ENCODE measurements around the gene PCDHGC5. TPM values are rescaled to one million over a fixed set of nuclear protein-coding genes. Genes with fewer than 3 reads are reported as not detected.

Gene PCDHGC5
- total RNA-seq, 5 donors from 2014 or later (not counting 1 experiment from before 2014, with no cell fraction given) = not detected

GRCh38 chr5:141489841-141490240, 960 bp downstream of the PCDHGC5 start:
- no peak overlapping the region for H3K27ac Mint-ChIP-seq
- H3K27ac ChIP-seq (ENCODE audit: low read length) = no peak overlapping the region
- H3K36me3 ChIP-seq (ENCODE audit: control insufficient read depth in 2 of 2, extremely low read depth in 1 of 2, insufficient read depth in 1 of 2, low read length in 1 of 2) = no peaks in the 10 kb centered on the region
- peaks cover 3 to 25% of the 10 kb centered on the region in 2 experiments for H3K4me1 ChIP-seq (ENCODE audit: control insufficient read depth in 1 of 2, extremely low read depth in 1 of 2, insufficient read depth in 2 of 2, low read length in 2 of 2)
- no peaks in the 10 kb centered on the region for H3K36me3 Mint-ChIP-seq
- H3K9me3 ChIP-seq = no peaks in the 10 kb centered on the region
- ATAC-seq (replicated peaks in 1 of 4) (no peak), DNase-seq (no peak)
- H3K27me3 Mint-ChIP-seq = peaks cover 76 to 91% of the 10 kb centered on the region in 2 donors
- ChIA-PET CTCF (no interaction called here), POLR2A (no interaction called here)
- H3K4me3 ChIP-seq (ENCODE audit: control insufficient read depth in 1 of 2, extremely low read depth in 1 of 2, low read length in 1 of 2) = no peak overlapping the region
- WGBS (ENCODE audit: insufficient coverage) = 83% methylated on average over 10 of the region's 10 CpGs
- H3K9me3 Mint-ChIP-seq = no peaks in the 10 kb centered on the region
- peaks cover 16 to 20% (median 18%) of the 10 kb centered on the region in 3 donors for H3K4me1 Mint-ChIP-seq
- H3K4me3 Mint-ChIP-seq = no peak overlapping the region
- H3K27me3 ChIP-seq (replicated peaks in 1 of 2; ENCODE audit: control insufficient read depth in 2 of 2, extremely low read depth in 1 of 2, insufficient read depth in 2 of 2, low read length in 1 of 2) = peaks cover 18 to 90% of the 10 kb centered on the region in 2 experiments

DNA sequence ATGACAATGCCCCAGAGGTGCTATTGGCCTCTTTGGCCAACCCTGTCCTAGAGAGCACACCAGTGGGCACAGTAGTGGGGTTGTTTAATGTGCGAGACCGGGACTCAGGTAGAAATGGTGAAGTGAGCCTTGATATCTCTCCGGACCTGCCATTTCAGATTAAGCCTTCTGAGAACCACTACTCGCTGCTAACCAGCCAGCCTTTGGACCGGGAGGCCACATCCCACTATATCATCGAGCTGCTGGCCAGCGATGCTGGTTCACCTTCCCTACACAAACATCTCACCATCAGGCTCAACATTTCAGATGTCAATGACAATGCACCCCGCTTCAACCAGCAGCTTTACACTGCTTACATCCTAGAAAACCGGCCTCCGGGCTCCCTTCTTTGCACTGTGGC, 1.4 kb downstream of the PCDHGC5 start:
- 81% methylated on average over 7 of the region's 10 CpGs for WGBS (ENCODE audit: insufficient coverage)
- ChIA-PET POLR2A (no interaction called here), CTCF (no interaction called here)
- Mint-ChIP-seq H3K36me3 (no peaks in the 10 kb centered on the region), H3K9me3 (no peaks in the 10 kb centered on the region), H3K4me1 (peaks cover 13 to 17% (median 16%) of the 10 kb centered on the region in 3 donors), H3K27ac (no peak overlapping the region), H3K27me3 (peaks cover 75 to 90% of the 10 kb centered on the region in 2 donors), H3K4me3 (no peak overlapping the region)
- Histone ChIP-seq H3K4me1 (ENCODE audit: control insufficient read depth in 1 of 2, extremely low read depth in 1 of 2, insufficient read depth in 2 of 2, low read length in 2 of 2) (peaks cover 2 to 21% of the 10 kb centered on the region in 2 experiments), H3K9me3 (no peaks in the 10 kb centered on the region), H3K36me3 (ENCODE audit: control insufficient read depth in 2 of 2, extremely low read depth in 1 of 2, insufficient read depth in 1 of 2, low read length in 1 of 2) (no peaks in the 10 kb centered on the region), H3K4me3 (ENCODE audit: control insufficient read depth in 1 of 2, extremely low read depth in 1 of 2, low read length in 1 of 2) (no peak overlapping the region), H3K27me3 (replicated peaks in 1 of 2; ENCODE audit: control insufficient read depth in 2 of 2, extremely low read depth in 1 of 2, insufficient read depth in 2 of 2, low read length in 1 of 2) (peaks cover 17 to 90% of the 10 kb centered on the region in 2 experiments), H3K27ac (ENCODE audit: low read length) (no peak overlapping the region)
- no peak for DNase-seq
- ATAC-seq (replicated peaks in 1 of 4) = no peak

- Mint-ChIP-seq H3K9me3 (no peaks in the 10 kb centered on the region), H3K27ac (peak overlapping the region in 1 of 2 donors; percentile 62), H3K27me3 (peaks cover 78 to 90% of the 10 kb centered on the region in 2 donors), H3K4me3 (peak overlapping the region in 1 of 3 donors; percentile 24), H3K4me1 (peaks cover 14 to 19% (median 18%) of the 10 kb centered on the region in 3 donors), H3K36me3 (no peaks in the 10 kb centered on the region)
- 79% methylated on average over 6 of the region's 13 CpGs for WGBS (ENCODE audit: insufficient coverage)
- H3K4me3 ChIP-seq (ENCODE audit: control insufficient read depth in 1 of 2, extremely low read depth in 1 of 2, low read length in 1 of 2) = no peak overlapping the region
- ATAC-seq (replicated peaks in 1 of 4) = no peak
- no peaks in the 10 kb centered on the region for H3K36me3 ChIP-seq (ENCODE audit: control insufficient read depth in 2 of 2, extremely low read depth in 1 of 2, insufficient read depth in 1 of 2, low read length in 1 of 2)
- no peaks in the 10 kb centered on the region for H3K9me3 ChIP-seq
- peaks cover 0 to 16% of the 10 kb centered on the region in 2 experiments for H3K4me1 ChIP-seq (ENCODE audit: control insufficient read depth in 1 of 2, extremely low read depth in 1 of 2, insufficient read depth in 2 of 2, low read length in 2 of 2)
- POLR2A ChIA-PET = no interaction called here
- no peak for DNase-seq
- H3K27me3 ChIP-seq (replicated peaks in 1 of 2; ENCODE audit: control insufficient read depth in 2 of 2, extremely low read depth in 1 of 2, insufficient read depth in 2 of 2, low read length in 1 of 2) = peaks cover 14 to 90% of the 10 kb centered on the region in 2 experiments
- no peak overlapping the region for H3K27ac ChIP-seq (ENCODE audit: low read length)
- CTCF ChIA-PET = no interaction called here
Measured at GRCh38 chr5:141490771-141491170, 1.9 kb downstream of the PCDHGC5 start.

DNA sequence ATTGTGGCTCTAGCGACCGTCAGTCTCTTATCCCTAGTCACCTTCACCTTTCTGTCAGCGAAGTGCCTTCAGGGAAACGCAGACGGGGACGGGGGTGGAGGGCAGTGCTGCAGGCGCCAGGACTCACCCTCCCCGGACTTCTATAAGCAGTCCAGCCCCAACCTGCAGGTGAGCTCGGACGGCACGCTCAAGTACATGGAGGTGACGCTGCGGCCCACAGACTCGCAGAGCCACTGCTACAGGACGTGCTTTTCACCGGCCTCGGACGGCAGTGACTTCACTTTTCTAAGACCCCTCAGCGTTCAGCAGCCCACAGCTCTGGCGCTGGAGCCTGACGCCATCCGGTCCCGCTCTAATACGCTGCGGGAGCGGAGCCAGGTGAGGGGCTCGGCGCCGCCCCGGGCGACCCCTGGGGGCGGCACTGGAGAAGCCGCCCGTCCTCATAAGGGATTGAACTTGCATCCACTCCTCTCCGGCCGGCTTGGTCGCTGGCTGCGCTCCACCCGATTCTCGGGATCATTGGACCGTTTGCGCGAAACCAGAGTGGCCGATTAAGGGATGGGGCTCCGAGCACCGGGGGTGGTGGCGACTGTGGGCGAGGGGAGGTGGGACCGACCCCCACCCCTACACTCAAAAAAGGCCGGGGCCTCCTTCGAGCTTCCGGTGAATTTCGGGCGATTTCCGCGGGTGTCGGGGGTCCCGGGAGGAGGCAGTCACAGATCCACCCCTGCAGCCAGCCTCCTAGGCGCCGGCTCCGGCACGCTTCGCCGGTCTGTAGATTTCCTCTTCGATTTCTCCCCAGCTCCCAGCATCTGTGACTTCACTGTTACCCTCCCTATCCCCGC, 2.7 kb downstream of the PCDHGC5 start:
- H3K27ac ChIP-seq (ENCODE audit: low read length) = no peak overlapping the region
- peaks cover 11 to 90% of the 10 kb centered on the region in 2 experiments for H3K27me3 ChIP-seq (replicated peaks in 1 of 2; ENCODE audit: control insufficient read depth in 2 of 2, extremely low read depth in 1 of 2, insufficient read depth in 2 of 2, low read length in 1 of 2)
- Mint-ChIP-seq H3K4me3 (peak overlapping the region; percentile 53 to 77 (median 73)), H3K27ac (peak overlapping the region in 1 of 2 donors; percentile 62), H3K4me1 (peaks cover 14 to 19% (median 19%) of the 10 kb centered on the region in 3 donors), H3K36me3 (no peaks in the 10 kb centered on the region), H3K9me3 (no peaks in the 10 kb centered on the region), H3K27me3 (peaks cover 81 to 90% of the 10 kb centered on the region in 2 donors)
- ATAC-seq (replicated peaks in 1 of 4) (no peak), DNase-seq (no peak)
- no peaks in the 10 kb centered on the region for H3K9me3 ChIP-seq
- peak overlapping the region; percentile 15 to 61 for H3K4me3 ChIP-seq (ENCODE audit: control insufficient read depth in 1 of 2, extremely low read depth in 1 of 2, low read length in 1 of 2)
- ChIA-PET CTCF (no interaction called here), POLR2A (no interaction called here)
- H3K36me3 ChIP-seq (ENCODE audit: control insufficient read depth in 2 of 2, extremely low read depth in 1 of 2, insufficient read depth in 1 of 2, low read length in 1 of 2) = no peaks in the 10 kb centered on the region
- WGBS (ENCODE audit: insufficient coverage) = 9% methylated on average over 60 of the region's 66 CpGs
- peaks cover 0 to 16% of the 10 kb centered on the region in 2 experiments for H3K4me1 ChIP-seq (ENCODE audit: control insufficient read depth in 1 of 2, extremely low read depth in 1 of 2, insufficient read depth in 2 of 2, low read length in 2 of 2)

- Mint-ChIP-seq H3K36me3 (no peaks in the 10 kb centered on the region), H3K27me3 (peaks cover 75 to 89% of the 10 kb centered on the region in 2 donors), H3K4me1 (peaks cover 14 to 19% (median 16%) of the 10 kb centered on the region in 3 donors), H3K9me3 (no peaks in the 10 kb centered on the region), H3K4me3 (peak overlapping the region; percentile 53 to 77 (median 73)), H3K27ac (peak overlapping the region in 1 of 2 donors; percentile 57)
- Histone ChIP-seq H3K4me3 (ENCODE audit: control insufficient read depth in 1 of 2, extremely low read depth in 1 of 2, low read length in 1 of 2) (peak overlapping the region; percentile 15 to 61), H3K27me3 (replicated peaks in 1 of 2; ENCODE audit: control insufficient read depth in 2 of 2, extremely low read depth in 1 of 2, insufficient read depth in 2 of 2, low read length in 1 of 2) (peaks cover 11 to 86% of the 10 kb centered on the region in 2 experiments), H3K9me3 (no peaks in the 10 kb centered on the region), H3K36me3 (ENCODE audit: control insufficient read depth in 2 of 2, extremely low read depth in 1 of 2, insufficient read depth in 1 of 2, low read length in 1 of 2) (no peaks in the 10 kb centered on the region), H3K4me1 (ENCODE audit: control insufficient read depth in 1 of 2, extremely low read depth in 1 of 2, insufficient read depth in 2 of 2, low read length in 2 of 2) (peaks cover 0 to 16% of the 10 kb centered on the region in 2 experiments), H3K27ac (ENCODE audit: low read length) (no peak overlapping the region)
- ATAC-seq (replicated peaks in 1 of 4) = peak; percentile 52 to 65 (median 59)
- ChIA-PET CTCF (interaction anchor here in 1 of 2 donors (1.4 kb wide), 1 partner anchor 9 kb away, joined by 5 read pairs; no protein-coding TSS in a partner anchor), POLR2A (interaction anchor here in 1 of 2 donors (0.5 kb wide), 1 partner anchor 26 kb away, joined by 4 read pairs; no protein-coding TSS in a partner anchor)
- DNase-seq = peak in 3 of 35 experiments; percentile 15 to 21 (median 20)
- WGBS (ENCODE audit: insufficient coverage) = 7% methylated on average over 67 of the region's 68 CpGs
Measured at GRCh38 chr5:141492168-141492885, 3.4 kb downstream of the PCDHGC5 start.
